ENCODE results near the gene LIPE.

GRCh38 chr19:42421101-42421500 is 6.1 kb downstream of the LIPE start:
- TF ChIP-seq CTCF (IDR thresholded peaks at IDR 0.05; ENCODE audit: low read length) (no peak), EZH2 (IDR thresholded peaks at IDR 0.05; ENCODE audit: borderline replicate concordance, low read length) (no peak)

Data from OCI-LY1 (cell line).